NCI-H2107 treated with DMSO at 0.1 percent for 48 hours (cell line): ENCODE measurements around the gene PSMD14.
"Not testable (repeated sequence)": the region's sequence is repeated elsewhere in the genome, so short reads cannot be mapped to it uniquely, and the experiment has no call there.

Experiments
- DNase-seq: peaks from one replicate; lab custom pipeline; 2025; ENCODE audit not compliant: unreplicated experiment; lab: John Stamatoyannopoulos, UW

Gene PSMD14

GRCh38 chr2:161335626-161336025 is 27.4 kb downstream of the PSMD14 start:
- no peak for DNase-seq

GRCh38 chr2:161337247-161337646 is 29.0 kb downstream of the PSMD14 start:
- DNase-seq = no peak

- not testable (repeated sequence) for DNase-seq
Observed at GRCh38 chr2:161339532-161339931, 31.3 kb downstream of the PSMD14 start.

- DNase-seq = not testable (repeated sequence)
Observed at GRCh38 chr2:161340930-161341413, 32.7 kb downstream of the PSMD14 start.

GRCh38 chr2:161343235-161343634 is 35.0 kb downstream of the PSMD14 start:
- no peak for DNase-seq

GRCh38 chr2:161344692-161345091 is 36.5 kb downstream of the PSMD14 start:
- DNase-seq = no peak

GRCh38 chr2:161351678-161352077 is 43.5 kb downstream of the PSMD14 start:
- no peak for DNase-seq

GRCh38 chr2:161352719-161353118 is 44.5 kb downstream of the PSMD14 start:
- no peak for DNase-seq

- DNase-seq = no peak
Observed at GRCh38 chr2:161353543-161353942, 45.3 kb downstream of the PSMD14 start.

GRCh38 chr2:161354106-161354505 is 45.9 kb downstream of the PSMD14 start:
- no peak for DNase-seq

GRCh38 chr2:161355106-161355505 is 46.9 kb downstream of the PSMD14 start:
- no peak for DNase-seq

GRCh38 chr2:161355983-161356382 is 47.8 kb downstream of the PSMD14 start:
- no peak for DNase-seq

GRCh38 chr2:161357097-161357496 is 48.9 kb downstream of the PSMD14 start:
- DNase-seq = no peak

GRCh38 chr2:161358838-161359237 is 50.6 kb downstream of the PSMD14 start:
- DNase-seq = no peak

GRCh38 chr2:161360095-161360654 is 52.0 kb downstream of the PSMD14 start:
- DNase-seq = not testable (repeated sequence)

GRCh38 chr2:161362568-161363166 is 54.4 kb downstream of the PSMD14 start:
- no peak for DNase-seq

- no peak for DNase-seq
Observed at GRCh38 chr2:161367675-161368074, 59.5 kb downstream of the PSMD14 start.

GRCh38 chr2:161369311-161369710 is 61.1 kb downstream of the PSMD14 start:
- no peak for DNase-seq

- DNase-seq = no peak
Observed at GRCh38 chr2:161370981-161371380, 62.8 kb downstream of the PSMD14 start.

GRCh38 chr2:161371869-161372268 is 63.6 kb downstream of the PSMD14 start:
- no peak for DNase-seq

- no peak for DNase-seq
Observed at GRCh38 chr2:161373942-161374341, 65.7 kb downstream of the PSMD14 start.

- no peak for DNase-seq
Observed at GRCh38 chr2:161374446-161374845, 66.2 kb downstream of the PSMD14 start.

- DNase-seq = no peak
Observed at GRCh38 chr2:161379740-161380139, 71.5 kb downstream of the PSMD14 start.
